ENCODE measurements around the gene SCGN.

GRCh38 chr6:25670208-25670607, 18.2 kb downstream of the SCGN start:
- no peak for TF ChIP-seq NBN (IDR thresholded peaks at IDR 0.05; ENCODE audit: low read depth)
- TF ChIP-seq MAX (CRISPR knock-in tag; IDR thresholded peaks at IDR 0.05): no peak
- no peak for TF ChIP-seq JUND (IDR thresholded peaks at IDR 0.05; ENCODE audit: borderline replicate concordance, low read depth, low read length)
- TF ChIP-seq JUND (tag; IDR thresholded peaks at IDR 0.05; ENCODE audit: borderline replicate concordance, low read depth, low read length): no peak

All from K562 (cell line).